A549 treated with dexamethasone at 1 μM for 4 hours (cell line): Measurements from ENCODE around the gene EPB41L2. TPM values are rescaled to one million over a fixed set of nuclear protein-coding genes. Genes with fewer than 3 reads are reported as not detected.

Experiments used
- total RNA-seq: library from RNA; stranded (reverse); fragments of 200-300 nt; extraction: Qiagen RNA extraction; gene quantifications from 5 replicates; pipeline ENCODE4 v1.2.3, GENCODE V29; 2022

The EPB41L2 gene
- total RNA-seq, result 37.7 to 42.4 TPM (median 39.4 TPM) in 5 replicates

GRCh38 chr6:131063028-131063763 lies at the start of gene EPB41L2:
EPB41L2 (minus strand) TSS chr6:131063245; CDS start chr6:130956485, 106,760 bp downstream.

GRCh38 chr6:130827247-130828149 lies 235.5 kb downstream of the EPB41L2 start, which contains the start of gene SMLR1:
SMLR1 (plus strand) TSS chr6:130827406; CDS start chr6:130827414, 8 bp downstream.

Other genes starting within 250 kb of the EPB41L2 start
- not detected in 5 replicates for gene SMLR1, start 235.8 kb downstream of the EPB41L2 start, total RNA-seq
- 2.3 to 3.3 TPM (median 2.9 TPM) in 5 replicates for gene AKAP7, start 72.2 kb upstream of the EPB41L2 start, total RNA-seq